ENCODE results near the gene HYAL2. TPM values are rescaled to one million over a fixed set of nuclear protein-coding genes. Genes with fewer than 3 reads are reported as not detected.
A peak's percentile ranks its signal among the peaks of the same experiment; 100 is the strongest.

Gene HYAL2
- total RNA-seq, 1 experiment from 2014 or later: 30.1 TPM

- Histone ChIP-seq H3K4me1 (0 out of 2 replicates have a peak, but pooled peaks cover 5% of the 10 kb centered on the region), H3K27me3 (replicated peaks; ENCODE audit: control insufficient read depth, insufficient read depth, low read length) (no peaks in the 10 kb centered on the region), H3K9me3 (no peaks in the 10 kb centered on the region), H3K36me3 (ENCODE audit: control insufficient read depth, insufficient read depth, low read length) (no peaks in the 10 kb centered on the region), H3K4me3 (ENCODE audit: low read depth, low read length) (peak overlapping the region; percentile 66)
- H3K36me3 Mint-ChIP-seq (ENCODE audit: insufficient read depth, unreplicated experiment): no peaks in the 10 kb centered on the region
- ChIA-PET POLR2A (interaction anchor here (0.5 to 1.6 kb wide), 4 partner anchors 15 to 1620 kb away, joined by 3 to 9 read pairs (median 5); partner anchors contain the start of genes CYB561D2 and NPRL2), CTCF (interaction anchor here (0.5 to 1.4 kb wide), 5 partner anchors 12 to 633 kb away, joined by 3 to 7 read pairs (median 4); partner anchors contain the start of genes CYB561D2 and NPRL2)
- peaks cover 6% of the 10 kb centered on the region for H3K27me3 Mint-ChIP-seq (ENCODE audit: insufficient read depth, unreplicated experiment)
- H3K27ac Mint-ChIP-seq (ENCODE audit: unreplicated experiment): no peak overlapping the region
- DNase-seq: peak; percentile 89 to 93
- peak in 1 of 2 experiments; percentile 17 for TF ChIP-seq CTCF (IDR thresholded peaks at IDR 0.05; ENCODE audit: insufficient read depth in 1 of 2, low read depth in 1 of 2, low read length in 1 of 2, severe bottlenecking in 1 of 2, unreplicated experiment in 1 of 2)
- no peaks in the 10 kb centered on the region for H3K9me3 Mint-ChIP-seq (ENCODE audit: unreplicated experiment)
- intact Hi-C loops (cut with micrococcal nuclease; ENCODE audit: unreplicated experiment): loop anchor here (2.0 kb wide), 1 partner anchor 18 kb away; no protein-coding TSS in a partner anchor
- no TSS peak for BruUV-seq (replicated peaks)
- peak overlapping the region; percentile 72 for H3K4me3 Mint-ChIP-seq (ENCODE audit: unreplicated experiment)
- no peaks in the 10 kb centered on the region for H3K4me1 Mint-ChIP-seq (ENCODE audit: low read depth, unreplicated experiment)
Observed at GRCh38 chr3:50365080-50365841, 42.7 kb upstream of the HYAL2 start.

GRCh38 chr3:50364573-50365079 is 42.1 kb upstream of the HYAL2 start:
- Histone ChIP-seq H3K4me1 (0 out of 2 replicates have a peak, but pooled peaks cover 5% of the 10 kb centered on the region), H3K36me3 (ENCODE audit: control insufficient read depth, insufficient read depth, low read length) (no peaks in the 10 kb centered on the region), H3K27me3 (replicated peaks; ENCODE audit: control insufficient read depth, insufficient read depth, low read length) (no peaks in the 10 kb centered on the region), H3K9me3 (no peaks in the 10 kb centered on the region), H3K4me3 (ENCODE audit: low read depth, low read length) (peak overlapping the region; percentile 66)
- no peaks in the 10 kb centered on the region for H3K9me3 Mint-ChIP-seq (ENCODE audit: unreplicated experiment)
- peak overlapping the region; percentile 72 for H3K4me3 Mint-ChIP-seq (ENCODE audit: unreplicated experiment)
- no peak for TF ChIP-seq CTCF (IDR thresholded peaks at IDR 0.05; ENCODE audit: insufficient read depth in 1 of 2, low read depth in 1 of 2, low read length in 1 of 2, severe bottlenecking in 1 of 2, unreplicated experiment in 1 of 2)
- intact Hi-C loops (cut with micrococcal nuclease; ENCODE audit: unreplicated experiment): loop anchor here (2.0 kb wide), 1 partner anchor 18 kb away; no protein-coding TSS in a partner anchor
- H3K36me3 Mint-ChIP-seq (ENCODE audit: insufficient read depth, unreplicated experiment): no peaks in the 10 kb centered on the region
- ChIA-PET POLR2A (interaction anchor here (1.1 to 1.6 kb wide), 2 partner anchors 14 to 18 kb away, joined by 6 to 9 read pairs; partner anchors contain the start of genes CYB561D2 and NPRL2), CTCF (interaction anchor here (0.5 to 1.4 kb wide), 3 partner anchors 12 to 633 kb away, joined by 3 to 4 read pairs (median 4); partner anchors contain the start of genes CYB561D2 and NPRL2)
- no peaks in the 10 kb centered on the region for H3K4me1 Mint-ChIP-seq (ENCODE audit: low read depth, unreplicated experiment)
- no TSS peak for BruUV-seq (replicated peaks)
- H3K27me3 Mint-ChIP-seq (ENCODE audit: insufficient read depth, unreplicated experiment): peaks cover 6% of the 10 kb centered on the region
- H3K27ac Mint-ChIP-seq (ENCODE audit: unreplicated experiment): no peak overlapping the region
- no peak for DNase-seq

GRCh38 chr3:50359760-50360110 is 37.2 kb upstream of the HYAL2 start:
- Mint-ChIP-seq H3K4me1 (ENCODE audit: low read depth, unreplicated experiment) (peaks cover 4% of the 10 kb centered on the region), H3K36me3 (ENCODE audit: insufficient read depth, unreplicated experiment) (peaks cover 22% of the 10 kb centered on the region), H3K9me3 (ENCODE audit: unreplicated experiment) (no peaks in the 10 kb centered on the region), H3K4me3 (ENCODE audit: unreplicated experiment) (peak overlapping the region; percentile 92), H3K27ac (ENCODE audit: unreplicated experiment) (peak overlapping the region; percentile 86), H3K27me3 (ENCODE audit: insufficient read depth, unreplicated experiment) (no peaks in the 10 kb centered on the region)
- no peak for DNase-seq
- no peaks in the 10 kb centered on the region for H3K9me3 ChIP-seq
- no peak overlapping the region for H3K4me3 ChIP-seq (ENCODE audit: low read depth, low read length)
- H3K4me1 ChIP-seq: peaks cover 25% of the 10 kb centered on the region
- peaks cover 1% of the 10 kb centered on the region; the same call in 1 of the 2 replicates for H3K36me3 ChIP-seq (ENCODE audit: control insufficient read depth, insufficient read depth, low read length)
- TF ChIP-seq CTCF (IDR thresholded peaks at IDR 0.05; ENCODE audit: insufficient read depth in 1 of 2, low read depth in 1 of 2, low read length in 1 of 2, severe bottlenecking in 1 of 2, unreplicated experiment in 1 of 2): no peak
- POLR2A ChIA-PET: interaction anchor here (0.6 kb wide), 1 partner anchor 21 kb away, joined by 5 read pairs; no protein-coding TSS in a partner anchor
- intact Hi-C loops (cut with micrococcal nuclease; ENCODE audit: unreplicated experiment): loop anchor here (1.0 kb wide), 1 partner anchor 8 kb away; no protein-coding TSS in a partner anchor
- no TSS peak for BruUV-seq (replicated peaks)
- H3K27me3 ChIP-seq (replicated peaks; ENCODE audit: control insufficient read depth, insufficient read depth, low read length): no peaks in the 10 kb centered on the region
- CTCF ChIA-PET: no interaction called here

Data from Caco-2 (cell line).